Measurements from ENCODE around the gene TCEAL3. TPM values are rescaled to one million over a fixed set of nuclear protein-coding genes. Genes with fewer than 3 reads are reported as not detected.

The TCEAL3 gene
- polyA plus RNA-seq, 2 of the 4 experiments (the other 2 are of a cell fraction) = 6.6 to 23.9 TPM

- no peak for TF ChIP-seq HOXB13 (CRISPR knock-in tag; IDR thresholded peaks at IDR 0.05; ENCODE audit: low read depth)
- no peak for TF ChIP-seq HMGXB4 (CRISPR knock-in tag; IDR thresholded peaks at IDR 0.05; ENCODE audit: borderline replicate concordance)
- TF ChIP-seq NR3C1 (IDR thresholded peaks at IDR 0.05) = no peak
- no peak for TF ChIP-seq FOXS1 (CRISPR knock-in tag; IDR thresholded peaks at IDR 0.05)
- no peak for TF ChIP-seq HES2 (IDR thresholded peaks at IDR 0.05)
- TF ChIP-seq ZC3H11A (IDR thresholded peaks at IDR 0.05) = no peak
Observed at GRCh38 chrX:103610282-103610681, 2.5 kb downstream of the TCEAL3 start (continued).

- Histone ChIP-seq H3K4me2 (no peak overlapping the region), H3K9me3 (no peaks in the 10 kb centered on the region), H3K4me1 (peaks cover 9% of the 10 kb centered on the region; the same call in 1 of the 3 replicates), H3K4me3 (no peak overlapping the region), H3K27ac (no peak overlapping the region)
- TF ChIP-seq REST (IDR thresholded peaks at IDR 0.05) (no peak), MAFK (IDR thresholded peaks at IDR 0.05; ENCODE audit: partially characterized antibody) (no peak), ATOH8 (CRISPR knock-in tag; IDR thresholded peaks at IDR 0.05; ENCODE audit: low read depth) (no peak), HOXA7 (CRISPR knock-in tag; IDR thresholded peaks at IDR 0.05) (no peak), NPAS2 (CRISPR knock-in tag; IDR thresholded peaks at IDR 0.05; ENCODE audit: borderline replicate concordance) (no peak), TFCP2L1 (CRISPR knock-in tag; IDR thresholded peaks at IDR 0.05) (no peak), ELK1 (IDR thresholded peaks at IDR 0.05; ENCODE audit: low read depth, low read length) (no peak), EHMT2 (IDR thresholded peaks at IDR 0.05; ENCODE audit: low read depth) (no peak), HEYL (CRISPR knock-in tag; IDR thresholded peaks at IDR 0.05) (no peak), PBX3 (IDR thresholded peaks at IDR 0.05) (no peak), SREBF2 (IDR thresholded peaks at IDR 0.05) (no peak), USF2 (IDR thresholded peaks at IDR 0.05) (no peak), EHF (CRISPR knock-in tag; IDR thresholded peaks at IDR 0.05) (no peak)
- ATAC-seq (no peak), FAIRE-seq (peak; percentile 59), DNase-seq (ENCODE audit: low read depth in 1 of 2, low spot score in 1 of 2) (no peak)
- POLR2A ChIA-PET = interaction anchor here (0.5 kb wide), 1 partner anchor 74 kb away, joined by 4 read pairs; no protein-coding TSS in a partner anchor
- CTCF ChIA-PET = no interaction called here
- WGBS (ENCODE audit: missing lambda C conversion rate) = 69% methylated on average over 1 of the region's 1 CpG
Observed at GRCh38 chrX:103613362-103613890, 5.7 kb downstream of the TCEAL3 start.
